CD4-positive, alpha-beta memory T cell (primary cell): ENCODE data around the gene DOLPP1. TPM values are rescaled to one million over a fixed set of nuclear protein-coding genes. Genes with fewer than 3 reads are reported as not detected.

Experiments used
- CTCF ChIA-PET: fragments of 350-600 bp; sonication (Branson Sonifier 250); formaldehyde crosslinking; loops from one replicate; lab custom pipeline; 2021; ENCODE audit warnings: inconsistent platforms; ENCODE audit not compliant: partially characterized antibody; lab: Charles Lee
- POLR2A ChIA-PET: fragments of 350-600 bp; sonication (Branson Sonifier 250); formaldehyde crosslinking; loops from one replicate; lab custom pipeline; 2021; ENCODE audit not compliant: partially characterized antibody; lab: Charles Lee
- DNase-seq, 5 donors: peaks; one replicate each; pipeline versions ENCODE4 v3.0.0 to v3.0.0-alpha.2; 2020 to 2022; ENCODE audit warnings: mixed read lengths in 1 of 5
- H3K27ac ChIP-seq: one replicate; pipeline ENCODE4 v1.7.0; 2013; ENCODE audit warnings: low read depth, low read length
- H3K27me3 ChIP-seq: 2 replicates; pipeline ENCODE4 v1.7.0; 2013; ENCODE audit warnings: mild to moderate bottlenecking, low read length, moderate library complexity; ENCODE audit not compliant: insufficient read depth
- H3K36me3 ChIP-seq: 2 replicates; pipeline ENCODE4 v1.7.0; 2013; ENCODE audit warnings: mild to moderate bottlenecking, low read length, moderate library complexity; ENCODE audit not compliant: insufficient read depth
- H3K4me1 ChIP-seq: 2 replicates; pipeline ENCODE4 v1.7.0; 2013; ENCODE audit warnings: mild to moderate bottlenecking, low read length, moderate library complexity; ENCODE audit not compliant: insufficient read depth
- H3K4me3 ChIP-seq, 2 donors: one replicate each; pipeline ENCODE4 v1.7.0; 2013; ENCODE audit warnings: low read length in 2 of 2, mild to moderate bottlenecking in 1 of 2
- H3K9me3 ChIP-seq, 2 donors: one replicate each; pipeline ENCODE4 v1.7.0; 2013; ENCODE audit warnings: low read length in 2 of 2, control low read depth in 1 of 2; ENCODE audit not compliant: control insufficient read depth in 1 of 2
- H3K27ac Mint-ChIP-seq, 7 donors: one replicate each; pipeline ENCODE4 v1.8.0; 2020 to 2021; ENCODE audit warnings: mixed read lengths in 7 of 7, mild to moderate bottlenecking in 6 of 7, inconsistent platforms in 3 of 7, moderate library complexity in 3 of 7
- H3K27me3 Mint-ChIP-seq, 2 donors: one replicate each; pipeline ENCODE4 v1.8.0; 2020 to 2021; ENCODE audit warnings: mixed read lengths in 2 of 2
- H3K36me3 Mint-ChIP-seq, 2 donors: one replicate each; pipeline ENCODE4 v1.8.0; 2020 to 2021; ENCODE audit warnings: mixed read lengths in 2 of 2, inconsistent platforms in 1 of 2, mild to moderate bottlenecking in 1 of 2
- H3K4me1 Mint-ChIP-seq, 4 donors: one replicate each; pipeline ENCODE4 v1.8.0; 2020 to 2021; ENCODE audit warnings: mixed read lengths in 4 of 4, mild to moderate bottlenecking in 1 of 4
- H3K4me3 Mint-ChIP-seq, 8 donors: one replicate each; pipeline ENCODE4 v1.8.0; 2020 to 2021; ENCODE audit warnings: mixed read lengths in 8 of 8, mild to moderate bottlenecking in 7 of 8, moderate library complexity in 6 of 8, inconsistent platforms in 3 of 8
- H3K9me3 Mint-ChIP-seq, 8 donors: one replicate each; pipeline ENCODE4 v1.8.0; 2020 to 2021; ENCODE audit warnings: mixed read lengths in 8 of 8, mild to moderate bottlenecking in 5 of 8, inconsistent platforms in 3 of 8, moderate library complexity in 1 of 8
- intact Hi-C: fragments of 100-400 bp; cut with micrococcal nuclease; formaldehyde crosslinking; loops from one replicate; pipeline ENCODE4 v1.15.1; 2023
- polyA plus RNA-seq, 2 donors: library from polyadenylated mRNA; unstranded; fragments of 300-500 nt; fragmentation: Illumina TruSeq; gene quantifications; one replicate each; pipeline ENCODE4 v1.2.3, GENCODE V29; 2021
- total RNA-seq, 2 experiments: library from RNA; stranded (reverse); gene quantifications; one replicate each; pipeline ENCODE4 v1.2.3, GENCODE V29; 2021

Gene DOLPP1
- total and polyA plus RNA-seq, 4 experiments from 2014 or later: 10.1 to 13.0 (median 12.1) TPM

DNA sequence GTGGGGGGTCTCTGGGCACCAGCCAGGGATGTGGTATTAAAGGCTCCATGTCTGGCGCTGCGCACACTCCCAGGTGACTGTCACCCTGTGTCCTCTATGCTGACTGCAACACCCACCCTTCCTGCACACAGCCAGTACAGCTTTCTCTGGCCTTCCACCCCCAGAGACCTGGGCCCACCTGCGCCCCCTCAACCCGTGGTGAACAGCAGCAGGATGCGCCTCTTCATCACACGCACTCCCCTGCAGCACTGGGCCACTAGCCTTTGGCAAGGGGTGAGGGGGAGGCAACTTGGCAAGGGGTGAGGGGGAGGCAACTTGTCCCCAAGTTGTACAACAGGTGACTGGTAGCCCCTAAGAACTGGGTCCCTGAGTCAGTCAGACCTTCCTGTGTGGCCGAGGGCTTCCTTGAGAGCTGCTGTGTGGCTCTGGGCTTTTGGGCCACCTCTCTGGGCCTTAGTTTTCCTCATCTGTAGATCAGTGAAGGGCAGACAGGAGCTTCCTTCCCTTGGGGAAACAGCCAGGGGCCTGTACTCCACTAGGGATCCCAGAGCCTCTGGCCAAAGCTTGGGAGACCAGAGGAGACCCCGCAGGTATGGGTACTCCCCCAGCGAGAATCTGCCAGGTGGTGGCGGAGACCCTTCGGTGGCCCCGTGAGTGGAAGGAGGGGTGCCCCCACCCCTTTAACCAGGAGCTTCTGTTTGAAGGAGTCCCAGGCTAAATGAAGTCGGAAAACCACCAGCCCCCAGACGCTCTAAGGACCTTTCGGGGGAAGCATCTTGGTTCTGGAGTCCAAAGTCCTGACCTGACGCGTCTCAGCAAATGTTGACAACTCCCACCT is 25.2 kb downstream of the DOLPP1 start:
- POLR2A ChIA-PET: no interaction called here
- H3K27me3 Mint-ChIP-seq: no peaks in the 10 kb centered on the region

DNA sequence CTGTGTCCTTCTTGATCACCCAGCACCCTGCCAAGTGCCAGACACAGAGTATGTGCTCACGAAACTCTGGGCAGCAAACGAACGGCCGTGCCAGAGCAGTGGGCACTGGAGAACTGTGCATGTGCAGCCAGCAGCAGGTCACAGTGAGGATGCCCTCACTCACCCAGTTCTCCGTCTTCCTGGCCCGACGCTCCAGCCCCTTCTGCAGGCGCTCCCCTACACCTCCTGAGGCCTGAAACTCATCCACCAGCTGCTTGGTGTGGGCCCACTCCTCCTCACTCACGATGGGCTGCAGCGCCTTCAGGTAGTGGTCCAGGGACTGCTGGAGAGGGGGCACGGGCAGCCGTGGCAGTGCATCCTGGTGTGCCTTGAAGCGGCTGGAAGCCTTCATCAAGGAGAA is 26.7 kb downstream of the DOLPP1 start:
- Mint-ChIP-seq H3K27me3 (no peaks in the 10 kb centered on the region), H3K4me1 (peaks cover 10 to 31% (median 16%) of the 10 kb centered on the region in 4 donors), H3K4me3 (no peak overlapping the region), H3K36me3 (peaks cover 3 to 4% of the 10 kb centered on the region in 2 donors), H3K27ac (no peak overlapping the region), H3K9me3 (no peaks in the 10 kb centered on the region)
- no peak for DNase-seq
- no peaks in the 10 kb centered on the region for H3K27me3 ChIP-seq
- H3K9me3 ChIP-seq: no peaks in the 10 kb centered on the region
- no peak overlapping the region for H3K27ac ChIP-seq
- intact Hi-C loops: no loop called here
- ChIA-PET CTCF (no interaction called here), POLR2A (no interaction called here)
- no peak overlapping the region for H3K4me3 ChIP-seq
- peaks cover 23% of the 10 kb centered on the region for H3K4me1 ChIP-seq
- H3K36me3 ChIP-seq: no peaks in the 10 kb centered on the region

More for the DNA sequence above, 25.2 kb downstream of the DOLPP1 start:
- CTCF ChIA-PET: interaction anchor here (0.6 to 0.9 kb wide), 2 partner anchors 19 to 899 kb away, joined by 3 read pairs; no protein-coding TSS in a partner anchor
- H3K27ac Mint-ChIP-seq: peak overlapping the region in 1 of 7 donors; percentile 73
- no peaks in the 10 kb centered on the region for H3K9me3 Mint-ChIP-seq
- peaks cover 4 to 20% (median 8%) of the 10 kb centered on the region in 4 donors for H3K4me1 Mint-ChIP-seq
- no peaks in the 10 kb centered on the region for H3K9me3 ChIP-seq
- intact Hi-C loops: no loop called here
- no peaks in the 10 kb centered on the region for H3K27me3 ChIP-seq
- no peak overlapping the region for H3K4me3 ChIP-seq
- peaks cover 13% of the 10 kb centered on the region for H3K4me1 ChIP-seq
- no peak overlapping the region for H3K4me3 Mint-ChIP-seq
- H3K36me3 Mint-ChIP-seq: peaks cover 2 to 3% of the 10 kb centered on the region in 2 donors
- DNase-seq: no peak
- no peaks in the 10 kb centered on the region for H3K36me3 ChIP-seq
- H3K27ac ChIP-seq: no peak overlapping the region

DNA sequence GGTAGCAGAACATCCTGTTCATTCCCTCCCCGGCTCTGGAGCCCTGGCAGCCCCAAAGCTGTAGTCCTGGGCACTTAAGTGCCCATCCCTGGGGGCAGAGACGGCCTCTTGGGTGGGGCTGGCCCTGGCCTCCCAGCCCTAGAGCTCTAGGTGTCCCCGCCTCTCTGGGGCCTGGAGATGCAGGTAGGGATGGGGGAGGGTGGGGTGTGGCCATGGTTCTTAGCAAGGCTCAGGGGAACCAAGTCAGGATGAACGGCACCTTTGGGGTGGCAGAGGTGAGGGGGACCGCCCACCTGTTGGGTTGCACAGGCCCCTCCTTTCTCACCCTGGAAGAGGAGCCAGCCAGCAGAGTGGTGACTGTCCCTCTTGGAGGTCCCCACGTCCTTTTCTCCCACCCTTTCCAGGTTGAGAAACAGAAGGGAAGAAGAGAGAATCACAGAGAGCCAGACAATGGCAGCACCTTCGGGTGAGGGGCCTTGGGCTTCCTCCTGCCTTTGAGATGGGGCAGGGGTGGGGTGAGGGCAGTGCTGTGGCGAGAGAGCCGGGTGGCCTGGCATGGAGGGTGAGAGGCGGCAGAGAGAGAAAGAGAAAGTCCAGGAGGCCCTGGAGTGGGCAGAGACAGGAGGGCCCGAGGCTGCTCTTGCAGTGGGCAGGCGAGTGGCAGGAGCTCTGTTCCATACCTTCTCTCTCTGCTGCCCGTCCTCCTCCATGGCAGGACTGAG is 27.3 kb downstream of the DOLPP1 start:
- peaks cover 3 to 4% of the 10 kb centered on the region in 2 donors for H3K36me3 Mint-ChIP-seq
- H3K27me3 ChIP-seq: no peaks in the 10 kb centered on the region
- CTCF ChIA-PET: no interaction called here
- peak overlapping the region in 5 of 8 donors; percentile 31 to 73 (median 43) for H3K4me3 Mint-ChIP-seq
- H3K9me3 Mint-ChIP-seq: no peaks in the 10 kb centered on the region
- intact Hi-C loops: no loop called here
- H3K36me3 ChIP-seq: no peaks in the 10 kb centered on the region
- no peaks in the 10 kb centered on the region for H3K27me3 Mint-ChIP-seq
- peaks cover 10 to 31% (median 17%) of the 10 kb centered on the region in 4 donors for H3K4me1 Mint-ChIP-seq
- H3K4me3 ChIP-seq: no peak overlapping the region
- peak overlapping the region in 2 of 7 donors; percentile 12 to 57 for H3K27ac Mint-ChIP-seq
- no peaks in the 10 kb centered on the region for H3K9me3 ChIP-seq
- POLR2A ChIA-PET: no interaction called here
- DNase-seq: no peak
- H3K4me1 ChIP-seq: peaks cover 28% of the 10 kb centered on the region
- H3K27ac ChIP-seq: no peak overlapping the region

DNA sequence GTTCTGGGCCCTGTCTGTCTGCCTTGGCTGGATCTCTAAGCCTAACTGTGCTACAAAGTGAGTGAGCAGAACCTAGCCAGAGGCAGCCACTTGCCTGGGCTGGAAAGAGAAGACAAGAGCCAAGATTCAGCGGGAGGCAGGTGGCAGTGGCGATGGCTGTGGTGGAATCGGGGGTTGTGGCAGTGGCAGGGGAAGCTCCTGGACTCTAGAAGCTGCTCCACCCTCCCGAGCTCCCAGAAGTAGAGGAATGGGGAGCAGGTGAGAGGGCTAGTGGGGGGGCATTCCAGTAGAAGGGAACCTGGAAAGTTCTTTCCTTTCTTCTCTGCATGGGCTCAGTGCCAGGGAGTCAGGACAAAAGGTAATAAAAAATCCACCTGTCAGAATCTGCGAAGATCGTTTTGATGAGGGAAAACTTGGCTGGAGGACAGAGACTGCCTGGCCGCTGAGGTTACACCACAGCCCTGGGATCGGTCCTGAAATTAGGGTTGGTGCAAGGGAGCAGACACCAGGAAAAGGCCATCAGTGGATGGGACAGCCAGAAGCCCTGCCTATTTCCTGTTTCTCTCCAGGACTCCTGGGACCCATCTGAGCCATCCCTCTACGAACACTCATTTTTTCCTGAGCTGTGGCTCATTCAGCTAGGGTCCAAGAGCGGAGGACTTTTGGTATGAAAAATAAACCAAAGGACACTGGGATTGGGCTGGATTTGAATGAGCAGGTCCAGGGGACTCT is 28.1 kb downstream of the DOLPP1 start:
- H3K27ac Mint-ChIP-seq: peak overlapping the region in 5 of 7 donors; percentile 13 to 86 (median 57)
- CTCF ChIA-PET: no interaction called here
- POLR2A ChIA-PET: interaction anchor here (1.1 to 4.5 kb wide), 3 partner anchors 28 to 81 kb away, joined by 5 to 22 read pairs (median 5); partner anchors contain the start of genes DOLPP1, MIGA2 and SH3GLB2

DNA sequence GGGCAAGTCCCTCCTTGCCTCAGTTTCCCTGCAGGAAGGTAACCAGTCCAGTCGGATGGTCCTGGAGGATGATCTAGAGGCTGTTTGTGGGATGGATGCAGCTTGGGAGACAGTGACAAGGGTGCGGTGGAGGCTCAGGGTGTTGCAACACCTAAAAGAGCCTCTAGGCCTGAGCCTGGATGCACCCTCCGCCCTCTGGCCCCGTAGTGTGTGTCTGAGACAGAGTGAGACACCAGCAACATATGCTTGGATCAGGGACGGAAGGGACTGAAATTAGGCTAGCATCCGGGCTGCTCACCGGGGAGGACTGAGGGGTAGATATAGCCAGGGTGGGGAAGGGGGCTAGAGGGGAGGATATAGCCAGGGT is 28.6 kb downstream of the DOLPP1 start:
- H3K4me3 ChIP-seq: no peak overlapping the region
- intact Hi-C loops: no loop called here
- Mint-ChIP-seq H3K4me3 (peak overlapping the region; percentile 43 to 87 (median 72)), H3K27ac (peak overlapping the region in 3 of 7 donors; percentile 57 to 86 (median 74)), H3K9me3 (no peaks in the 10 kb centered on the region), H3K36me3 (peaks cover 3 to 4% of the 10 kb centered on the region in 2 donors), H3K27me3 (no peaks in the 10 kb centered on the region), H3K4me1 (peaks cover 11 to 37% (median 23%) of the 10 kb centered on the region in 4 donors)
- ChIA-PET POLR2A (interaction anchor here (1.1 to 4.5 kb wide), 5 partner anchors 28 to 81 kb away, joined by 3 to 22 read pairs (median 5); partner anchors contain the start of genes DOLPP1, MIGA2 and SH3GLB2), CTCF (no interaction called here)
- H3K9me3 ChIP-seq: no peaks in the 10 kb centered on the region
- no peaks in the 10 kb centered on the region for H3K27me3 ChIP-seq
- H3K4me1 ChIP-seq: peaks cover 31% of the 10 kb centered on the region
- no peaks in the 10 kb centered on the region for H3K36me3 ChIP-seq
- peak in 2 of 5 donors; percentile 7 to 11 for DNase-seq
- H3K27ac ChIP-seq: no peak overlapping the region

More for the DNA sequence above, 28.1 kb downstream of the DOLPP1 start:
- Mint-ChIP-seq H3K27me3 (no peaks in the 10 kb centered on the region), H3K36me3 (peaks cover 3 to 4% of the 10 kb centered on the region in 2 donors), H3K9me3 (no peaks in the 10 kb centered on the region), H3K4me3 (peak overlapping the region in 6 of 8 donors; percentile 36 to 87 (median 74)), H3K4me1 (peaks cover 10 to 32% (median 20%) of the 10 kb centered on the region in 4 donors)
- H3K4me1 ChIP-seq: peaks cover 28% of the 10 kb centered on the region
- no peaks in the 10 kb centered on the region for H3K36me3 ChIP-seq
- intact Hi-C loops: no loop called here
- DNase-seq: no peak
- H3K9me3 ChIP-seq: no peaks in the 10 kb centered on the region
- no peaks in the 10 kb centered on the region for H3K27me3 ChIP-seq
- no peak overlapping the region for H3K27ac ChIP-seq
- no peak overlapping the region for H3K4me3 ChIP-seq

DNA sequence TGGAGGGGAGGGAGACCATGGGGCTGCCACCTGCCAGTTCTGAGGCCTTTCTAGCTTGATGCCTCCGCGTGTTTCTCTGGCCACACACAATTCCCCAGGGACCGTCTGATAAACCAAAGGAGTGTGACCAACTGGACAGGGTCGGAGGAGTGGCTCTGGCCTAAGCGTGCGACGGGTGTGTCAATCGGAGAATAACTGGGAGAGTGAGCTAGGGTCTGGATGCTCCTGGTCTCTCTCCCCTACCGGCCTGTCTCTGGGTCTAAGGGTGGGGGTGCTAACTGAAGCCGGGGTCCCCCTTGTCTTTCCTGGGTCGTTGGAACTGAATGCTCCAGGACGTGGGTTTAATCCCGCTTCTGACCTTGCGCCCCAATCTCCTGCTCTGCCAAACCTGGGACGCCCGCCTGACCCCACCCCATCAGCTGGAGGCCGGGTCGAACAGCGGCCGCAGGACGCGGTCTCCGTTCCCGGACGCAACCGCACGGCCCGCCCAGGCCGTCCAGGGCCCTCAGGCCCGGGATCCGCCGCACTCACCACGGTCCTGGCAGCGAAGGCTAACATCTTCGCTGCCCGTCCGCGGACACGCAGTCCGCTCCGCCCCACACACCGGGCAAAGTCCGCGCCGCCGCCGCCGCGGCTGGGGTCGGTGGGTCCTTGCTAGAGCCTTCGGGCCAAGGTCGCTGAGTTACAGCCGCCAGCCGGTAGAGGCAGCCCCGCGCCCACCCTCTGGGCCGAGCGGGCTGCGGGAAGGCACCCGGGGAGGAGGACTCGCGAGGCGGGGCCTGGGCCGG is 29.2 kb downstream of the DOLPP1 start:
- Mint-ChIP-seq H3K27me3 (no peaks in the 10 kb centered on the region), H3K27ac (peak overlapping the region in 2 of 7 donors; percentile 81 to 83), H3K36me3 (peaks cover 3 to 4% of the 10 kb centered on the region in 2 donors), H3K4me1 (peaks cover 17 to 43% (median 29%) of the 10 kb centered on the region in 4 donors), H3K4me3 (peak overlapping the region; percentile 15 to 95 (median 83)), H3K9me3 (peaks cover 0 to 1% (median 0%) of the 10 kb centered on the region in 8 donors)
- CTCF ChIA-PET: no interaction called here
- no peak for DNase-seq
- H3K4me3 ChIP-seq: peak overlapping the region; percentile 69 to 90
- H3K9me3 ChIP-seq: no peaks in the 10 kb centered on the region
- peaks cover 37% of the 10 kb centered on the region for H3K4me1 ChIP-seq
- H3K27me3 ChIP-seq: no peaks in the 10 kb centered on the region
- H3K27ac ChIP-seq: peak overlapping the region; percentile 84
- no peaks in the 10 kb centered on the region for H3K36me3 ChIP-seq
- POLR2A ChIA-PET: interaction anchor here (1.1 to 4.5 kb wide), 10 partner anchors 23 to 516 kb away, joined by 3 to 22 read pairs (median 5); partner anchors contain the start of genes DOLPP1, IER5L, MIGA2 and NTMT1
- intact Hi-C loops: loop anchor here (2.0 kb wide), 2 partner anchors 29 to 81 kb away; partner anchors contain the start of gene SH3GLB2
